Activated T-cell treated with anti-CD3 and anti-CD28 coated beads, Interleukin-2, amount 50 U/mL, for 24 hours (primary cell): ENCODE results near the gene TMEM138.

Source experiments
- DNase-seq: peaks from one replicate; pipeline ENCODE4 v3.0.0-alpha.2; 2020
- H3K27ac Mint-ChIP-seq: 2 replicates; pipeline ENCODE4 v1.8.0; 2020; ENCODE audit warnings: mild to moderate bottlenecking, mixed read lengths
- H3K27me3 Mint-ChIP-seq: 2 replicates; pipeline ENCODE4 v1.8.0; 2020; ENCODE audit warnings: mixed read lengths
- H3K36me3 Mint-ChIP-seq: 2 replicates; pipeline ENCODE4 v1.8.0; 2020; ENCODE audit warnings: low read depth, mixed read lengths
- H3K4me1 Mint-ChIP-seq: 2 replicates; pipeline ENCODE4 v1.8.0; 2020; ENCODE audit warnings: low read depth, mixed read lengths
- H3K4me3 Mint-ChIP-seq: 2 replicates; pipeline ENCODE4 v1.8.0; 2020; ENCODE audit warnings: mild to moderate bottlenecking, moderate library complexity, mixed read lengths
- H3K9me3 Mint-ChIP-seq: 2 replicates; pipeline ENCODE4 v1.8.0; 2020; ENCODE audit warnings: mixed read lengths

Gene TMEM138

GRCh38 chr11:61361741-61362541 is at the start of gene TMEM138, which contains the start of gene CYB561A3:
Gene TMEM138 (plus strand): TSS chr11:61362374. CDS start chr11:61364391, 2,017 bp downstream.
Gene CYB561A3 (minus strand): TSS chr11:61361882. CDS start chr11:61356713, 5,169 bp downstream.
- peak; percentile 93 for DNase-seq
- H3K4me3 Mint-ChIP-seq: peak within 1 kb of the TSS; percentile 97
- no peaks in the 10 kb centered on the region for H3K27me3 Mint-ChIP-seq
- peak within 1 kb of the TSS; percentile 98 for H3K27ac Mint-ChIP-seq
- no peaks in the 10 kb centered on the region for H3K9me3 Mint-ChIP-seq
- H3K4me1 Mint-ChIP-seq: peaks cover 40% of the 10 kb centered on the region
- H3K36me3 Mint-ChIP-seq: peaks cover 63% of the 10 kb centered on the region

DNA sequence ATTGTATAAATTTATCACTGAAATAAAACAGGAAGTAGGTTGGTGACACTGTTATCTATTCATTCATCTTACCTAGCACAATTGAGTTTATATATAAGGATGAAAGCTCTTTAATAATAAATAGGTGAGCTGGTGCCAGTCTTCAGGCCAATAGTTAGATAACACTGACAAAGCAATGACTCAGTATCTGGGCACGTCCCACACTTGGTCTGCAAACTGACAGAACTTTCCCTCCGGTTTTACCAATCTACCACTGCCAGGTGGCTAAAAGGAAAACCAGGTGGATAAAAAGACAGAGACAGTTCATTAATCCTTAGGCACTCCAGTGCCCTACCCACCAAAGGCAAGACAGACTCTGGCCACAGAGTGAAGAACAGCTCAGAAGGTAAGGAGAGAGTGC is 46.9 kb upstream of the TMEM138 start:
- Mint-ChIP-seq H3K27me3 (no peaks in the 10 kb centered on the region), H3K4me3 (no peak overlapping the region), H3K36me3 (peaks cover 42% of the 10 kb centered on the region), H3K4me1 (peaks cover 3% of the 10 kb centered on the region), H3K27ac (peak overlapping the region; percentile 2), H3K9me3 (no peaks in the 10 kb centered on the region)
- DNase-seq: no peak

- Mint-ChIP-seq H3K4me3 (no peak overlapping the region), H3K27me3 (no peaks in the 10 kb centered on the region), H3K36me3 (peaks cover 98% of the 10 kb centered on the region), H3K4me1 (peaks cover 33% of the 10 kb centered on the region), H3K27ac (peak overlapping the region; percentile 60), H3K9me3 (no peaks in the 10 kb centered on the region)
- no peak for DNase-seq
These were observed 36.3 kb upstream of the TMEM138 start for GRCh38 chr11:61325649-61326414.

- H3K27ac Mint-ChIP-seq: no peak overlapping the region
- H3K9me3 Mint-ChIP-seq: no peaks in the 10 kb centered on the region
- DNase-seq: no peak
- no peak overlapping the region for H3K4me3 Mint-ChIP-seq
- H3K36me3 Mint-ChIP-seq: peaks cover 98% of the 10 kb centered on the region
- H3K27me3 Mint-ChIP-seq: no peaks in the 10 kb centered on the region
- peaks cover 46% of the 10 kb centered on the region for H3K4me1 Mint-ChIP-seq
These were observed 34.5 kb upstream of the TMEM138 start for GRCh38 chr11:61327669-61328071.

DNA sequence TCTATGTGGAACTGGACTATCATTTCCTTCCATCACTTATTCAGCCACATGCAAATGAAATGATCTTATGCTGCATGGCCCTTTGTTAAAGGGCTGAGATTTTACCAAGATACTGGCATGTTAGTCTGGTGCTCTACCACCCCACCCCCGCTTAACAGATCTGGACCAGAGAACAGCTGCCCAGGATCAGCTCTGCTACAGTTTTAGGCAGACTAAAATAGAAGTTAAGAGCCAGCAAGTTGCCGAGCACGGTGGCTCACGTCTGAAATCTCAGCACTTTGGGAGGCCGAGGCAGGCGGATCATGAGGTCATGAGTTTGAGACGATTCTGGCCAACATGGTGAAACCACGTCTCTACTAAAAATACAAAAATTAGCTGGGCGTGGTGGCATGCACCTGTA is 33.8 kb upstream of the TMEM138 start:
- no peak overlapping the region for H3K4me3 Mint-ChIP-seq
- H3K27me3 Mint-ChIP-seq: no peaks in the 10 kb centered on the region
- H3K27ac Mint-ChIP-seq: no peak overlapping the region
- no peak for DNase-seq
- peaks cover 97% of the 10 kb centered on the region for H3K36me3 Mint-ChIP-seq
- H3K4me1 Mint-ChIP-seq: peaks cover 49% of the 10 kb centered on the region
- H3K9me3 Mint-ChIP-seq: no peaks in the 10 kb centered on the region

DNA sequence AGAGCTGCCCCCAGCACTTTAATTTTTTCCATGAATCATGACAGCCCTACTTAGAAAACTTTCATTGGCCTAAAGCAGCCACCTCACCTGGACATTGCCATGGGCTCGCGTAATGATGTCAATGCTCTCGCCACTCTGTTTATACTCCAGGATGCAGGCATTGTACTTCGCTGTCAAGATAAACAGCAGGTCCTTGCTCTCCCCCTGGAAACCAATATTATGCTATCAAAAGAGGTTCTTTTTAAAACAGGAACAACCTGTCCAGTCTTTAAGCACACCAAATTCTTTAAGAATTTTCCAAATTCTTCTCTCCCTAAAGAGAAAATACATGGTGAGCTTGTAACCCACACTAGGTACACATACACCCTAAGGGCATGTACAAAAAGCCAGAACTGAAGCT is 32.3 kb upstream of the TMEM138 start:
- H3K27me3 Mint-ChIP-seq: no peaks in the 10 kb centered on the region
- no peaks in the 10 kb centered on the region for H3K9me3 Mint-ChIP-seq
- peaks cover 85% of the 10 kb centered on the region for H3K36me3 Mint-ChIP-seq

DNA sequence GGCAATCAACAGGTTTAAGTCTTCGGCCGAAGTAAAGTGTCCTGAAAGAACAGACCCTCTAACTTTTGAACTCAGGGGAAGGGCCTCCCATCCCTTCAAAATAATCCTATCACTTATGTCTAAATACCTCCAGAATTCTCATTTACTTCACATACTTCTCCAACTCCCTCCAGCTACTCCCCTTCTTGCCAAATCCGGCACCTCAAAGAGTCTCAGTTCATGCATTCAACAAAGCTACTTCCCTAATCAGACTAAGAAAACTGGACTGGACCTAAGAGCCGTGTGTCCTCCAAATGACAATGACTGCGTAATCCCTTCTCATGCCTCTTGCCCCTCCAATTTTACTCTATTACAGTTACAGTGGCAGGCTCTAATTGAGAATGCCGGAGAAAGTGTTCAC is 30.5 kb upstream of the TMEM138 start:
- Mint-ChIP-seq H3K27ac (peak overlapping the region; percentile 98), H3K4me3 (peak overlapping the region; percentile 91), H3K4me1 (peaks cover 72% of the 10 kb centered on the region), H3K36me3 (peaks cover 67% of the 10 kb centered on the region), H3K27me3 (no peaks in the 10 kb centered on the region), H3K9me3 (no peaks in the 10 kb centered on the region)
- DNase-seq: no peak

More for the DNA sequence above, 32.3 kb upstream of the TMEM138 start:
- Mint-ChIP-seq H3K4me3 (no peak overlapping the region), H3K27ac (peak overlapping the region; percentile 98), H3K4me1 (peaks cover 62% of the 10 kb centered on the region)
- no peak for DNase-seq

DNA sequence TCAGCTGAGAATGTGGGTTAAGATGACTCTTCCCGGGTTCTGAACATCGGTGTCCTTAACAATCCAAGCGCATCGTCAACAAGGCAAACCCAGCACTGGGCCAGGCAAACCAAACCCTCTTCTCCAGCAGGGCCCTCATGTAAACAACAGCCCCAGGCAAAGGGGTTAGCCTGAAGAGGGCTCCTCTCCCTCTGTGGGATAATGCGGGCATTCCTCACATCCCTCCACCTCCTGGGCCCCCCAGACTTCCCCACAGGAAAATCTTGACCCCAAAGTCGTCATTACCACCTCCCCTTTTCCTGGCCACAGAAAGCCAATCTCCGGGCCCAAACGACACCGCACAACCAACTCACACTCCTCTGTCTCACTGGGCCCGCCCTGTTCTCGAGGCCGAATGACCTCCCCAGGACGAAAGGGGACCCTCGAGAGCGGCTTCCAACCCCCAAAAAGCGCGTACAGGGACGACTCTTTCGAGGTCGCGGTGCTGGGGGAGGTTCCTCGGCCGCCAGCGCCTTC is 29.8 kb upstream of the TMEM138 start:
- Mint-ChIP-seq H3K36me3 (peaks cover 61% of the 10 kb centered on the region), H3K4me3 (peak overlapping the region; percentile 91), H3K27me3 (no peaks in the 10 kb centered on the region)

DNA sequence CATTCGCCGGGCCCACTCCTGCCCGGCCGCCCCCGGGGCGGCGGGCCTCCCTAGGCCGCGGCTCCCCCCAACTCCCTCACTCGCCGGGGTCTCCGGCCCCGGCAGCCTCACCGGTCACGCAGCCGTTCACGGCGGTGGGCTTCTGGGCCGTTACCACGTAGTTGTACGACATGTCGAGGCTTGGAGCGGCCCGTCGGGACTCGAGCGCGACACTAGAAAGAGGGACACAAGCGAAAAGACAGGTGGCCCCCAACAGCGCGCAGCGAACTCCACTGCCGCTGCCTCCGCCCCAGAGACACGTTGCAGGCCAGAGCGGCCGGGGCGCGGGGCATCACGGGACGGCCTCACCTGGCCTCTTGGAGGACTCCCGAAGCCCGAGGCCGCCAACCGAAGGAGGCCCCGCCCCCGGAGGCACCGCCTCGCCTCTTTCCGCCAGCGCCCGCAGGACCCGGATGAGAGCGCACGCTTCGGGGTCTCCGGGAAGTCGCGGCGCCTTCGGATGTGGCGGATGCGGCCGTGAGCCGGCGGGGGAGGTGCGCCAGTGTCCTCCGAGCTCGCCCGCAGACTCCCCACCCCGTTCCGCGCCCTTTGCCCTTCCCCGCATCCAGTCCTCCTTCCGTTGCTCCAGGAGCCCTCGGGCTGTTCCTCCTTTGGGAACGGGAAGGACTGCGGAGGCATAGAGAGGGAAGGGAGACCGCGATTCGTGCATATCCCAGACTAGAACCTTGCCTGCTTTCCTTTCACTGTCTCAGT is 29.2 kb upstream of the TMEM138 start, which contains the start of the genes DDB1 and TKFC:
Gene DDB1, minus strand, starts transcription at position 309 of the 753 bp plus-strand sequence. Its CDS starts 137 bp downstream, at position 172.
Gene TKFC, plus strand, starts transcription at position 432 of the 753 bp plus-strand sequence. CDS start 1,501 bp downstream, outside the sequence.
- Mint-ChIP-seq H3K27ac (peak within 1 kb of the TSS; percentile 98), H3K36me3 (peaks cover 56% of the 10 kb centered on the region)

More for the DNA sequence above, 29.8 kb upstream of the TMEM138 start:
- DNase-seq: no peak
- Mint-ChIP-seq H3K9me3 (no peaks in the 10 kb centered on the region), H3K27ac (peak overlapping the region; percentile 98), H3K4me1 (peaks cover 76% of the 10 kb centered on the region)

DNA sequence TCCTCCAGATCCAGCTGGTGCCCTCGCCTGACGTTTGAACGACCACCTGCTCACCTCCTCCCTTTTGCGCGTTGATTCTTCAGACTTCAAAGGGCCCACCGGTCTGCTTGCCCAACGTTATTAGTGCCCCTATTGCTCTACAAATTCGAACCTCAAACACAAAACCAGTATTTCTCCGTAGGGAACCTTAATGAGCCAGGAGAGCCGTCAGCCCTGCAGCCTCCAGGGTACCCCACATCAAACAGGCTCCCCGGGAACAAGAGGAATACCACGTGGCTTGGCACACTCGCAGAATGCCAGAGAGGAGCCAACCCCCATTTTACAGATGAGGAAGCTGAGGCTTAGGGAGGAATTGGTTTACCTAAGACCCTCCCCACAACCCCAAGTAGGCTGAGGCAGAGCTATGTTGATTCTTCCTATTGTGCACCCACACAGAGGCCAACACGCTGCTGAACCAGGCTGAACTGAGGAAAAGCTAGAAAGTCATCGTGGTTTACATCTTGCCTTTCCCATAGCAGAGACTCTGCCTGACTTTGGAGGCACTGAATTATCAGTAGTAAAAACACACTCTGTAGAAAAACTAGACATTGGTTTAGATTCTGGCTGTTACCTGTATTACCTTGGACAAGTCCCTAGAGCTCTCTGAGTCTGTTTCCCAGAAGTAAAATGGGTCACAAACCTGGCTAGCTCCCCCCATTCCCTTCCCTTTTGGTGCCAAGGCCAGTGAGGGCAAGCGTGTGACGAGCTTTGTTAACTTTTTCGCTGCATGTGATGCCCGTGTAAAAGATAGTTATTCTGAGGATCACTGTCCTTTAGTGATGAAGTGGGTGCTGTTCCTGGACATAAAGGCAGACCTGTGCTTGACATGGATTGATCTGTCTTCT is 28.4 kb upstream of the TMEM138 start:
- H3K27me3 Mint-ChIP-seq: no peaks in the 10 kb centered on the region
- peaks cover 56% of the 10 kb centered on the region for H3K36me3 Mint-ChIP-seq
- peaks cover 65% of the 10 kb centered on the region for H3K4me1 Mint-ChIP-seq
- H3K4me3 Mint-ChIP-seq: peak overlapping the region; percentile 91
- peak overlapping the region; percentile 98 for H3K27ac Mint-ChIP-seq
- H3K9me3 Mint-ChIP-seq: no peaks in the 10 kb centered on the region
- no peak for DNase-seq

More for the DNA sequence above, 29.2 kb upstream of the TMEM138 start, which contains the start of the genes DDB1 and TKFC:
- H3K4me3 Mint-ChIP-seq: peak within 1 kb of the TSS; percentile 91
- H3K4me1 Mint-ChIP-seq: peaks cover 70% of the 10 kb centered on the region
- peak; percentile 98 for DNase-seq
- no peaks in the 10 kb centered on the region for H3K9me3 Mint-ChIP-seq
- no peaks in the 10 kb centered on the region for H3K27me3 Mint-ChIP-seq

- Mint-ChIP-seq H3K27ac (peak overlapping the region; percentile 98), H3K9me3 (no peaks in the 10 kb centered on the region), H3K27me3 (no peaks in the 10 kb centered on the region), H3K4me1 (peaks cover 57% of the 10 kb centered on the region), H3K4me3 (peak overlapping the region; percentile 91), H3K36me3 (peaks cover 53% of the 10 kb centered on the region)
- DNase-seq: peak; percentile 37
These were observed 27.5 kb upstream of the TMEM138 start for GRCh38 chr11:61334434-61335354.

DNA sequence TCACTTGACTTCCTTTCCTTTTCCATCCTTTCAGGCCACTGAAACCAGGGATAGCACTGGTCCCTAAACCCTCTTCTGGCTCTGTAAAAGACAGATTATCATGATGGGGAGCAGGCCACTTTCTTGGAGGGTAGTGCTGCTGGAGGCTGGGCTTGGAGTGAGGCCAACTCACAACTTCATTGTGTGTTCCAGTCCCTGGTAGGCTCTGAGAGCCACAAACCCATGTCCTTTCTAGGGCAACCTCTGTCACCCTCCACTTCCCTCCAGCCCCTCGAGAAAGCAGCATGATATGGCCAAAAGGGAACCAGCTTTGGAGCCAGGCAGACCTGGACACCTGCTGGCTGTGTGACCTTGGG is 26.8 kb upstream of the TMEM138 start:
- DNase-seq: no peak
- H3K27me3 Mint-ChIP-seq: no peaks in the 10 kb centered on the region
- H3K4me1 Mint-ChIP-seq: peaks cover 51% of the 10 kb centered on the region
- peak overlapping the region; percentile 98 for H3K27ac Mint-ChIP-seq
- H3K9me3 Mint-ChIP-seq: no peaks in the 10 kb centered on the region
- H3K36me3 Mint-ChIP-seq: peaks cover 47% of the 10 kb centered on the region
- no peak overlapping the region for H3K4me3 Mint-ChIP-seq
